Ovary (tissue), 9 donors: ENCODE measurements around the gene ANTXRL. TPM values are rescaled to one million over a fixed set of nuclear protein-coding genes. Genes with fewer than 3 reads are reported as not detected.
A peak's percentile ranks its signal among the peaks of the same experiment; 100 is the strongest.

Experiments used
- DNase-seq, 5 donors: peaks; one replicate each; pipeline ENCODE4 v3.0.0-alpha.2; 2019 to 2020
- H3K27ac ChIP-seq, 2 donors: fragments of 200-600 bp; one replicate each; pipeline versions ENCODE4 v1.5.1 to v1.8.0; 2019 to 2022
- H3K27me3 ChIP-seq: fragments of 200-600 bp; one replicate; pipeline ENCODE4 v1.8.0; 2022
- H3K36me3 ChIP-seq: fragments of 200-600 bp; sonication (generic); one replicate; pipeline ENCODE4 v1.5.1; 2019
- H3K4me1 ChIP-seq: one replicate; pipeline ENCODE4 v1.8.1; 2013; ENCODE audit warnings: mild to moderate bottlenecking, moderate library complexity; ENCODE audit not compliant: insufficient read depth
- H3K4me3 ChIP-seq: fragments of 200-600 bp; sonication (generic); one replicate; pipeline ENCODE4 v1.5.1; 2017
- H3K9me3 ChIP-seq, 2 donors: fragments of 200-600 bp in 1 of 2; sonication (generic) in 1 of 2; one replicate each; pipeline versions ENCODE4 v1.5.1 to v1.8.1; 2013 to 2019; ENCODE audit warnings: mild to moderate bottlenecking in 1 of 2, moderate library complexity in 1 of 2
- CTCF ChIP-seq, 3 donors: fragments of 450-650 bp in 2 of 3; fragments of 200-600 bp in 1 of 3; IDR thresholded peaks; one replicate each; pipeline versions ENCODE4 v1.5.1 to v1.8.0; 2016 to 2022; ENCODE audit warnings: antibody characterized with exemption in 3 of 3, mild to moderate bottlenecking in 1 of 3
- EP300 ChIP-seq: sonication (generic); formaldehyde crosslinking; IDR thresholded peaks from one replicate; pipeline ENCODE4 v1.6.1; 2017; ENCODE audit warnings: antibody characterized with exemption
- POLR2A ChIP-seq: fragments of 450-650 bp; IDR thresholded peaks from one replicate; pipeline ENCODE4 v1.6.1; 2017; ENCODE audit warnings: antibody characterized with exemption, mild to moderate bottlenecking, moderate library complexity
- WGBS, 3 donors: extraction: QIAGEN DNeasy Blood & Tissue Kit in 1 of 3; methylation state at CpG; one replicate each; pipeline versions ENCODE4 v1.1.5 to v1.1.7; 2013 to 2017; 5-methylcytosine and 5-hydroxymethylcytosine counted together
- intact Hi-C, 4 donors: fragments of 100-400 bp; cut with DNase I; formaldehyde crosslinking; loops; one replicate each; pipeline versions ENCODE4 v1.11.0 to v1.15.1; 2022 to 2023
- polyA plus RNA-seq, 2 donors: library from polyadenylated mRNA; stranded (reverse); fragments of 200-250 nt in 1 of 2; fragments of 350-450 nt in 1 of 2; fragmentation: Illumina TruSeq in 1 of 2; extraction: RNeasy Lipid Tissue Mini Kit (QIAGEN cat#74804) in 1 of 2; gene quantifications; one replicate each; pipeline ENCODE4 v1.2.3, GENCODE V29; 2013 to 2014
- total RNA-seq, 7 donors: library from RNA; depleted of rRNA in 2 of 7; stranded (reverse); fragments of >200 nt in 2 of 7; fragmentation: NEBNext Ultra II Directional in 3 of 7; extraction: Animal tissue kit (Norgen Biotek cat#: 25700) in 3 of 7; gene quantifications; one replicate each; pipeline versions ENCODE4 v1.1.0 to v1.2.4, GENCODE V29; 2016 to 2023
- donor health status: DM: no; HTN: no; CAD: no; lungs with moderate emphysema.
- donor health status: DM: no; HTN: no; CAD: no.
- donor health status: Bipolar disorder and iron deficiency.
- donor health status: DM: yes; HTN: yes; CAD: no.
- donor health status: DM: no; HTN: no; CAD: no.
- donor health status: DM: yes; HTN: yes; CAD: no.

ANTXRL gene
- total and polyA plus RNA-seq, 9 donors = 0.51 TPM; not detected in 8

- intact Hi-C loops = no loop called here
- Histone ChIP-seq H3K4me3 (no peak overlapping the region), H3K27ac (no peak overlapping the region), H3K27me3 (no peaks in the 10 kb centered on the region), H3K4me1 (no peaks in the 10 kb centered on the region), H3K9me3 (no peaks in the 10 kb centered on the region), H3K36me3 (no peaks in the 10 kb centered on the region)
- DNase-seq = peak in 1 of 5 donors; percentile 20
- no peak for TF ChIP-seq CTCF (IDR thresholded peaks at IDR 0.05)
- TF ChIP-seq POLR2A = no peak
- TF ChIP-seq EP300 = no peak
- WGBS, 3 donors = 79 to 86% (median 82%) methylated on average over 9 of the region's 9 CpGs
Measured at GRCh38 chr10:46250898-46251856, 35.6 kb upstream of the ANTXRL start.

GRCh38 chr10:46251857-46252847 lies 34.6 kb upstream of the ANTXRL start:
- H3K4me3 ChIP-seq = no peak overlapping the region
- no peak for TF ChIP-seq CTCF (IDR thresholded peaks at IDR 0.05)
- no peak for TF ChIP-seq EP300
- TF ChIP-seq POLR2A = no peak
- H3K36me3 ChIP-seq = no peaks in the 10 kb centered on the region
- intact Hi-C loops = no loop called here
- DNase-seq = no peak
- 90 to 91% (median 91%) methylated on average over 16 of the region's 16 CpGs for WGBS, 3 donors
- H3K27me3 ChIP-seq = no peaks in the 10 kb centered on the region
- no peak overlapping the region for H3K27ac ChIP-seq
- no peaks in the 10 kb centered on the region for H3K9me3 ChIP-seq
- H3K4me1 ChIP-seq = no peaks in the 10 kb centered on the region

- no peak overlapping the region for H3K4me3 ChIP-seq
- no peaks in the 10 kb centered on the region for H3K4me1 ChIP-seq
- H3K36me3 ChIP-seq = no peaks in the 10 kb centered on the region
- no peak for DNase-seq
- no peak for TF ChIP-seq POLR2A
- TF ChIP-seq EP300 = no peak
- intact Hi-C loops = no loop called here
- no peak overlapping the region for H3K27ac ChIP-seq
- WGBS, 3 donors = 83 to 84% (median 84%) methylated on average over 17 to 19 of the region's 19 CpGs
- H3K9me3 ChIP-seq = no peaks in the 10 kb centered on the region
- H3K27me3 ChIP-seq = no peaks in the 10 kb centered on the region
Measured at GRCh38 chr10:46253076-46254006, 33.5 kb upstream of the ANTXRL start.

GRCh38 chr10:46254007-46254383 lies 32.8 kb upstream of the ANTXRL start:
- no peak for DNase-seq
- WGBS, 3 donors = 61 to 73% (median 64%) methylated on average over 6 of the region's 6 CpGs
- Histone ChIP-seq H3K9me3 (no peaks in the 10 kb centered on the region), H3K4me1 (no peaks in the 10 kb centered on the region), H3K27me3 (no peaks in the 10 kb centered on the region), H3K27ac (no peak overlapping the region), H3K4me3 (no peak overlapping the region), H3K36me3 (no peaks in the 10 kb centered on the region)
- intact Hi-C loops = no loop called here
- no peak for TF ChIP-seq CTCF (IDR thresholded peaks at IDR 0.05)
- no peak for TF ChIP-seq POLR2A
- no peak for TF ChIP-seq EP300
